K562 (cell line): ENCODE results near the gene MYL12B. TPM values are rescaled to one million over a fixed set of nuclear protein-coding genes. Genes with fewer than 3 reads are reported as not detected.

Source experiments
- ADNP ChIP-seq: fragments of 200-800 bp; sonication (Bioruptor generic); IDR thresholded peaks from 2 replicates; pipeline ENCODE4 v1.6.1; 2016; ENCODE audit warnings: missing genetic modification characterization, missing compliant biosample characterization
- CREM ChIP-seq: IDR thresholded peaks from 2 replicates; pipeline ENCODE4 v1.6.1; 2014; ENCODE audit warnings: antibody characterized with exemption, low read depth
- EZH2 ChIP-seq: IDR thresholded peaks from 2 replicates; pipeline ENCODE4 v1.6.1; 2012; ENCODE audit warnings: low read depth, mild to moderate bottlenecking, inconsistent platforms, low read length, borderline replicate concordance
- GATA2 ChIP-seq: sonication (generic); formaldehyde crosslinking; IDR thresholded peaks from 2 replicates; pipeline ENCODE4 v1.4.0; 2020; ENCODE audit warnings: mild to moderate bottlenecking, missing genetic modification reagents
- KDM5B ChIP-seq: fragments of 200-600 bp; sonication (generic); IDR thresholded peaks from 2 replicates; pipeline ENCODE4 v1.6.1; 2012; ENCODE audit warnings: low read depth, mild to moderate bottlenecking, moderate library complexity, low read length, control low read depth, inconsistent platforms; ENCODE audit not compliant: insufficient replicate concordance
- MAFK ChIP-seq: IDR thresholded peaks from 2 replicates; pipeline ENCODE4 v1.6.1; 2011; ENCODE audit warnings: low read length, improper control_type of control experiment
- NR2F6 ChIP-seq: fragments of 450-650 bp; formaldehyde crosslinking; IDR thresholded peaks from 2 replicates; pipeline ENCODE4 v1.4.0; 2020; ENCODE audit warnings: mild to moderate bottlenecking
- POU5F1 ChIP-seq: fragments of 150-350 bp; IDR thresholded peaks from 2 replicates; pipeline ENCODE4 v1.6.1; 2014; ENCODE audit warnings: borderline replicate concordance, low read length, low read depth, mild to moderate bottlenecking; ENCODE audit not compliant: partially characterized antibody
- RAD51 ChIP-seq: fragments of 450-650 bp; IDR thresholded peaks from 2 replicates; pipeline ENCODE4 v1.7.1; 2016; ENCODE audit warnings: low read depth, mild to moderate bottlenecking, borderline replicate concordance
- RBM14 ChIP-seq: fragments of 200-400 bp; formaldehyde crosslinking; IDR thresholded peaks from 2 replicates; pipeline ENCODE4 v1.6.1; 2018; ENCODE audit warnings: low read depth, mild to moderate bottlenecking, low read length, moderate library complexity, borderline replicate concordance; ENCODE audit not compliant: insufficient read depth
- RUNX1 ChIP-seq: sonication (generic); IDR thresholded peaks from 2 replicates; pipeline ENCODE4 v1.6.1; 2016; ENCODE audit warnings: antibody characterized with exemption, low read depth
- SAFB2 ChIP-seq: fragments of 200-400 bp; formaldehyde crosslinking; IDR thresholded peaks from 2 replicates; pipeline ENCODE4 v1.6.1; 2018; ENCODE audit warnings: borderline replicate concordance, low read length, low read depth, moderate library complexity; ENCODE audit not compliant: severe bottlenecking
- SMARCE1 ChIP-seq: fragments of 450-650 bp; IDR thresholded peaks from 2 replicates; pipeline ENCODE4 v1.7.1; 2016; ENCODE audit warnings: mild to moderate bottlenecking
- XRCC3 ChIP-seq: fragments of 450-650 bp; IDR thresholded peaks from 2 replicates; pipeline ENCODE4 v1.6.1; 2017; ENCODE audit warnings: mild to moderate bottlenecking, moderate library complexity
- ZNF121 ChIP-seq: sonication (generic); formaldehyde crosslinking; conservative IDR thresholded peaks from 2 replicates; pipeline ENCODE4 v1.8.0; 2022; ENCODE audit warnings: missing genetic modification reagents
- ZNF253 ChIP-seq: fragments of 250-450 bp; sonication (Bioruptor Pico); conservative IDR thresholded peaks from 2 replicates; pipeline ENCODE4 v1.6.1; 2021; ENCODE audit warnings: mild to moderate bottlenecking
- ZNF707 ChIP-seq: fragments of 250-450 bp; sonication (Bioruptor Pico); conservative IDR thresholded peaks from 2 replicates; pipeline ENCODE4 v1.8.0; 2022; ENCODE audit warnings: inconsistent platforms, mild to moderate bottlenecking, moderate library complexity
- ZNF77 ChIP-seq: fragments of 250-450 bp; sonication (Bioruptor Pico); IDR thresholded peaks from 2 replicates; pipeline ENCODE4 v1.5.0; 2020
- polyA plus RNA-seq, 8 experiments: library from polyadenylated mRNA; depleted of rRNA in 4 of 8; stranded (reverse) in 5 of 8; unstranded in 3 of 8; fragments of >200 nt; fragmentation: Nextera tagmentation in 2 of 8; fragmentation: Illumina TruSeq in 1 of 8; extraction: Ambion mirVana in 2 of 8; extraction: Trizol in 1 of 8; gene quantifications; 2 replicates each; pipeline versions ENCODE4 v1.2.1 to v1.2.3, GENCODE V29; 2011 to 2014; ENCODE audit warnings: inconsistent platforms in 1 of 8, missing spikeins in 1 of 8
- total RNA-seq, 7 experiments: library from RNA; depleted of rRNA in 6 of 7; stranded (reverse); fragments of >200 nt in 6 of 7; fragmentation: Illumina TruSeq in 2 of 7; extraction: Trizol in 2 of 7; gene quantifications; 2 replicates each; pipeline versions ENCODE4 v1.2.1 to v1.2.3, GENCODE V29; 2011 to 2021; ENCODE audit warnings: low replicate concordance in 1 of 7
- TF ChIP-seq, protein P1 (sequence below): fragments of 450-650 bp; IDR thresholded peaks from one replicate; pipeline ENCODE4 v1.6.1; 2018; ENCODE audit warnings: mild to moderate bottlenecking, moderate library complexity; ENCODE audit not compliant: partially characterized antibody
- TF ChIP-seq, protein P2 (sequence below): fragments of 200-800 bp; sonication (Bioruptor generic); IDR thresholded peaks from 2 replicates; pipeline ENCODE4 v1.6.1; 2016; ENCODE audit warnings: missing genetic modification characterization, missing compliant biosample characterization
- TF ChIP-seq, protein P3 (sequence below): IDR thresholded peaks from 2 replicates; pipeline ENCODE4 v1.6.1; 2012; ENCODE audit warnings: low read depth, low read length, improper control_type of control experiment, borderline replicate concordance

Gene MYL12B
- total and polyA plus RNA-seq, 9 of the 15 experiments (the other 6 are each of a cell fraction or from before 2014, with no cell fraction given), result 220 to 995 (median 463) TPM

DNA sequence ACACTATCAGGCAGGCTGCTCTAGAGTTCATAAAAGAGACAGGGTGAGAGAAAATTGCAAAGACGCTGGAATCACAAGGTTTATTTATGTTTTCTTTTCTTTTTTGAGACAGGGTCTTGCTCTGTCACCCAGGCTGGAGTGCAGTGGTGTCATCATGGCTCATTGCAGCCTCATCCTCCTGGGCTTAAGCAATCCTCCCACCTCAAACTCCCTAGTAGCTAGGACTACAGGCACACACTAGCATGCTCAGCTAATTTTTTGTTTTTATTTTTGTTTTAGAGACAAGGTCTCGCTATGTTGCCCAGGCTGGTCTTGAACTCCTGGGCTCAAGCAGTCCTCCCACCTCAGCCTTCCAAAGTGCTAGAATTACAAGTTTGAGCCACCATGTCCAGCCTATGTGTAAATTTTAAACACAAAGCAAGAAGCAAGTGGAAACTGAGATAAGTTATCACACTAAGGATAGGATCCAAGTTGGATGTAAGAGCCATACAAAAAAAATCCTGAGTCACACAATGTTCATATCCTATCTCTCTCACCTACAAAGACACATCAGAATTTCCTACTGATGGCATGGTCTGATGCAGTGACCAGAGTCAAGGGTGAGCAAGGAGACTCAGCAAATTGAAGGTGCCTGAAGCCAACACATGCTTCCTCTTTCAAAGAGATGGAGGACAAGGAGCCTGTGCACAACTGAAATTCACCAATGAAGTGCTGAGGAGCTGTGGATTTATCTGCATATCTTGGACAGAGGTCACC lies 31.4 kb downstream of the MYL12B start (continued):
- TF ChIP-seq, protein P1, sequence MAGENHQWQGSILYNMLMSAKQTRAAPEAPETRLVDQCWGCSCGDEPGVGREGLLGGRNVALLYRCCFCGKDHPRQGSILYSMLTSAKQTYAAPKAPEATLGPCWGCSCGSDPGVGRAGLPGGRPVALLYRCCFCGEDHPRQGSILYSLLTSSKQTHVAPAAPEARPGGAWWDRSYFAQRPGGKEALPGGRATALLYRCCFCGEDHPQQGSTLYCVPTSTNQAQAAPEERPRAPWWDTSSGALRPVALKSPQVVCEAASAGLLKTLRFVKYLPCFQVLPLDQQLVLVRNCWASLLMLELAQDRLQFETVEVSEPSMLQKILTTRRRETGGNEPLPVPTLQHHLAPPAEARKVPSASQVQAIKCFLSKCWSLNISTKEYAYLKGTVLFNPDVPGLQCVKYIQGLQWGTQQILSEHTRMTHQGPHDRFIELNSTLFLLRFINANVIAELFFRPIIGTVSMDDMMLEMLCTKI, result no peak
- TF ChIP-seq RBM14 (no peak), KDM5B (no peak), POU5F1 (no peak), GATA2 (peak; percentile 33; the same call in 1 of the 2 replicates), ZNF121 (CRISPR knock-in tag) (no peak), ZNF707 (no peak), SAFB2 (no peak), ADNP (tag) (peak; percentile 87), NR2F6 (CRISPR knock-in tag) (no peak), RUNX1 (no peak), CREM (no peak), ZNF77 (CRISPR knock-in tag) (no peak), RAD51 (no peak), SMARCE1 (peak; percentile 57), XRCC3 (no peak), MAFK (peak; percentile 43; the same call in 1 of the 2 replicates), EZH2 (no peak), ZNF253 (no peak)
- TF ChIP-seq, protein P2, sequence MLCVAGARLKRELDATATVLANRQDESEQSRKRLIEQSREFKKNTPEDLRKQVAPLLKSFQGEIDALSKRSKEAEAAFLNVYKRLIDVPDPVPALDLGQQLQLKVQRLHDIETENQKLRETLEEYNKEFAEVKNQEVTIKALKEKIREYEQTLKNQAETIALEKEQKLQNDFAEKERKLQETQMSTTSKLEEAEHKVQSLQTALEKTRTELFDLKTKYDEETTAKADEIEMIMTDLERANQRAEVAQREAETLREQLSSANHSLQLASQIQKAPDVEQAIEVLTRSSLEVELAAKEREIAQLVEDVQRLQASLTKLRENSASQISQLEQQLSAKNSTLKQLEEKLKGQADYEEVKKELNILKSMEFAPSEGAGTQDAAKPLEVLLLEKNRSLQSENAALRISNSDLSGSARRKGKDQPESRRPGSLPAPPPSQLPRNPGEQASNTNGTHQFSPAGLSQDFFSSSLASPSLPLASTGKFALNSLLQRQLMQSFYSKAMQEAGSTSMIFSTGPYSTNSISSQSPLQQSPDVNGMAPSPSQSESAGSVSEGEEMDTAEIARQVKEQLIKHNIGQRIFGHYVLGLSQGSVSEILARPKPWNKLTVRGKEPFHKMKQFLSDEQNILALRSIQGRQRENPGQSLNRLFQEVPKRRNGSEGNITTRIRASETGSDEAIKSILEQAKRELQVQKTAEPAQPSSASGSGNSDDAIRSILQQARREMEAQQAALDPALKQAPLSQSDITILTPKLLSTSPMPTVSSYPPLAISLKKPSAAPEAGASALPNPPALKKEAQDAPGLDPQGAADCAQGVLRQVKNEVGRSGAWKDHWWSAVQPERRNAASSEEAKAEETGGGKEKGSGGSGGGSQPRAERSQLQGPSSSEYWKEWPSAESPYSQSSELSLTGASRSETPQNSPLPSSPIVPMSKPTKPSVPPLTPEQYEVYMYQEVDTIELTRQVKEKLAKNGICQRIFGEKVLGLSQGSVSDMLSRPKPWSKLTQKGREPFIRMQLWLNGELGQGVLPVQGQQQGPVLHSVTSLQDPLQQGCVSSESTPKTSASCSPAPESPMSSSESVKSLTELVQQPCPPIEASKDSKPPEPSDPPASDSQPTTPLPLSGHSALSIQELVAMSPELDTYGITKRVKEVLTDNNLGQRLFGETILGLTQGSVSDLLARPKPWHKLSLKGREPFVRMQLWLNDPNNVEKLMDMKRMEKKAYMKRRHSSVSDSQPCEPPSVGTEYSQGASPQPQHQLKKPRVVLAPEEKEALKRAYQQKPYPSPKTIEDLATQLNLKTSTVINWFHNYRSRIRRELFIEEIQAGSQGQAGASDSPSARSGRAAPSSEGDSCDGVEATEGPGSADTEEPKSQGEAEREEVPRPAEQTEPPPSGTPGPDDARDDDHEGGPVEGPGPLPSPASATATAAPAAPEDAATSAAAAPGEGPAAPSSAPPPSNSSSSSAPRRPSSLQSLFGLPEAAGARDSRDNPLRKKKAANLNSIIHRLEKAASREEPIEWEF, result no peak
- TF ChIP-seq, protein P3, sequence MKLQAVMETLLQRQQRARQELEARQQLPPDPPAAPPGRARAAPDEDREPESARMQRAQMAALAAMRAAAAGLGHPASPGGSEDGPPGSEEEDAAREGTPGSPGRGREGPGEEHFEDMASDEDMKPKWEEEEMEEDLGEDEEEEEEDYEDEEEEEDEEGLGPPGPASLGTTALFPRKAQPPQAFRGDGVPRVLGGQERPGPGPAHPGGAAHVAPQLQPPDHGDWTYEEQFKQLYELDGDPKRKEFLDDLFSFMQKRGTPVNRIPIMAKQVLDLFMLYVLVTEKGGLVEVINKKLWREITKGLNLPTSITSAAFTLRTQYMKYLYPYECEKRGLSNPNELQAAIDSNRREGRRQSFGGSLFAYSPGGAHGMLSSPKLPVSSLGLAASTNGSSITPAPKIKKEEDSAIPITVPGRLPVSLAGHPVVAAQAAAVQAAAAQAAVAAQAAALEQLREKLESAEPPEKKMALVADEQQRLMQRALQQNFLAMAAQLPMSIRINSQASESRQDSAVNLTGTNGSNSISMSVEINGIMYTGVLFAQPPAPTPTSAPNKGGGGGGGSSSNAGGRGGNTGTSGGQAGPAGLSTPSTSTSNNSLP, result no peak
